SK-N-SH (cell line): ENCODE measurements around the gene CKMT2. TPM values are rescaled to one million over a fixed set of nuclear protein-coding genes. Genes with fewer than 3 reads are reported as not detected.

Experiments used
- CTCF ChIA-PET: fragments of 300-600, 350-600 bp; formaldehyde crosslinking; extraction: SDS; loops from one replicate; lab custom pipeline; 2021; lab: Yijun Ruan, JAX
- POLR2A ChIA-PET: fragments of 350-600 bp; sonication (Branson Sonifier 250); formaldehyde crosslinking; extraction: SDS; loops from one replicate; lab custom pipeline; 2020; ENCODE audit warnings: antibody characterized with exemption, inconsistent platforms; lab: Yijun Ruan, JAX
- DNase-seq: peaks from one replicate; pipeline ENCODE4 v3.0.0; 2012
- H2AFZ ChIP-seq: fragments of 200-600 bp; sonication (generic); 2 replicates; pipeline ENCODE4 v1.8.1; 2016; ENCODE audit warnings: antibody characterized with exemption, mild to moderate bottlenecking, low read depth
- H3F3A ChIP-seq: fragments of 200-600 bp; sonication (generic); replicated peaks from 2 replicates; pipeline ENCODE3; 2016; ENCODE audit warnings: antibody characterized with exemption, mild to moderate bottlenecking; ENCODE audit not compliant: insufficient read depth
- H3K27ac ChIP-seq, 2 experiments: fragments of 200-500 bp in 1 of 2; fragments of 200-600 bp in 1 of 2; sonication (Bioruptor generic) in 1 of 2; sonication (generic), shearing (Covaris generic) in 1 of 2; 2 replicates each; pipeline versions ENCODE4 v1.5.1 to v1.6.1; 2014 to 2016; ENCODE audit warnings: low read depth in 2 of 2, inconsistent platforms in 1 of 2, low read length in 1 of 2, mild to moderate bottlenecking in 1 of 2, mixed read lengths in 1 of 2
- H3K27me3 ChIP-seq: fragments of 200-600 bp; sonication (generic), shearing (Covaris generic); 2 replicates; pipeline ENCODE4 v1.6.1; 2016; ENCODE audit warnings: mixed run types; ENCODE audit not compliant: insufficient read depth
- H3K36me3 ChIP-seq, 2 experiments: fragments of 200-500 bp in 1 of 2; fragments of 200-600 bp in 1 of 2; sonication (Bioruptor generic) in 1 of 2; sonication (generic) in 1 of 2; replicated peaks in 1 of 2; 2 replicates each; pipeline versions ENCODE3 to v1.5.1; 2014 to 2016; ENCODE audit warnings: low read length in 1 of 2, mild to moderate bottlenecking in 1 of 2; ENCODE audit not compliant: insufficient read depth in 2 of 2, control insufficient read depth in 1 of 2
- H3K4me1 ChIP-seq, 2 experiments: fragments of 200-500 bp in 1 of 2; fragments of 200-600 bp in 1 of 2; sonication (Bioruptor generic) in 1 of 2; sonication (generic), shearing (Covaris generic) in 1 of 2; 2 replicates each; pipeline versions ENCODE4 v1.5.1 to v1.6.1; 2014 to 2016; ENCODE audit warnings: low read depth in 1 of 2, low read length in 1 of 2, mixed run types in 1 of 2; ENCODE audit not compliant: insufficient read depth in 2 of 2, control insufficient read depth in 1 of 2
- H3K4me2 ChIP-seq: fragments of 200-600 bp; sonication (generic), shearing (Covaris generic); 2 replicates; pipeline ENCODE4 v1.6.1; 2017; ENCODE audit warnings: mixed run types
- H3K4me3 ChIP-seq, 2 experiments: fragments of 200-500 bp in 1 of 2; fragments of 200-600 bp in 1 of 2; sonication (Bioruptor generic) in 1 of 2; sonication (generic), shearing (Covaris generic) in 1 of 2; 2 replicates each; pipeline versions ENCODE4 v1.5.1 to v1.8.1; 2014 to 2016; ENCODE audit warnings: low read depth in 2 of 2, inconsistent platforms in 1 of 2, low read length in 1 of 2, mild to moderate bottlenecking in 1 of 2, mixed read lengths in 1 of 2, moderate library complexity in 1 of 2
- H3K79me2 ChIP-seq: fragments of 200-600 bp; sonication (generic); 2 replicates; pipeline ENCODE4 v1.8.1; 2017; ENCODE audit warnings: mild to moderate bottlenecking; ENCODE audit not compliant: insufficient read depth
- H3K9ac ChIP-seq: fragments of 200-600 bp; sonication (generic); 2 replicates; pipeline ENCODE4 v1.6.1; 2017; ENCODE audit warnings: mixed run types
- H3K9me2 ChIP-seq: fragments of 200-600 bp; sonication (generic); 2 replicates; pipeline ENCODE4 v1.6.1; 2017; ENCODE audit warnings: mixed run types
- H3K9me3 ChIP-seq: fragments of 200-600 bp; sonication (generic); 2 replicates; pipeline ENCODE4 v1.6.1; 2017; ENCODE audit warnings: mixed run types, mild to moderate bottlenecking, moderate library complexity
- H4K20me1 ChIP-seq: fragments of 200-600 bp; sonication (generic); 2 replicates; pipeline ENCODE4 v1.6.1; 2017; ENCODE audit warnings: mild to moderate bottlenecking, mixed run types; ENCODE audit not compliant: insufficient read depth
- CHD2 ChIP-seq: fragments of 150-350 bp; IDR thresholded peaks from 2 replicates; pipeline ENCODE4 v1.6.1; 2018; ENCODE audit warnings: low read length; ENCODE audit not compliant: partially characterized antibody
- FOXJ3 ChIP-seq: sonication (generic); formaldehyde crosslinking; IDR thresholded peaks from 2 replicates; pipeline ENCODE4 v1.5.1; 2020; ENCODE audit warnings: mild to moderate bottlenecking, missing genetic modification reagents
- FOXM1 ChIP-seq: IDR thresholded peaks from 2 replicates; pipeline ENCODE4 v1.4.0; 2012; ENCODE audit warnings: low read depth, mild to moderate bottlenecking
- GABPA ChIP-seq: IDR thresholded peaks from 2 replicates; pipeline ENCODE4 v1.4.0; 2012; ENCODE audit warnings: low read depth, mild to moderate bottlenecking
- MXI1 ChIP-seq: IDR thresholded peaks from 2 replicates; pipeline ENCODE4 v1.6.1; 2012; ENCODE audit warnings: mild to moderate bottlenecking, low read depth, low read length, improper control_type of control experiment
- NFIC ChIP-seq: IDR thresholded peaks from 2 replicates; pipeline ENCODE4 v1.4.0; 2012; ENCODE audit warnings: borderline replicate concordance
- TEAD4 ChIP-seq: IDR thresholded peaks from 2 replicates; pipeline ENCODE4 v1.4.0; 2012; ENCODE audit warnings: mild to moderate bottlenecking, borderline replicate concordance; ENCODE audit not compliant: insufficient read depth
- WGBS: methylation state at CpG from one replicate; pipeline ENCODE4 v1.1.6; 2017; ENCODE audit warnings: low lambda C conversion rate; 5-methylcytosine and 5-hydroxymethylcytosine counted together
- polyA plus RNA-seq, 3 experiments: library from polyadenylated mRNA; depleted of rRNA; stranded (reverse); fragments of >200 nt; gene quantifications; 2 replicates each; pipeline ENCODE4 v1.2.3, GENCODE V29; 2012
- TF ChIP-seq, protein P1 (sequence below): IDR thresholded peaks from 2 replicates; pipeline ENCODE4 v1.6.1; 2012; ENCODE audit warnings: mild to moderate bottlenecking, low read depth, low read length, moderate library complexity
- TF ChIP-seq, protein P2 (sequence below): IDR thresholded peaks from 2 replicates; pipeline ENCODE4; 2012
- TF ChIP-seq, protein P3 (sequence below): fragments of 200-600 bp; sonication (generic); IDR thresholded peaks from 2 replicates; pipeline ENCODE4 v1.6.1; 2017; ENCODE audit warnings: antibody characterized with exemption, mild to moderate bottlenecking, moderate library complexity

The CKMT2 gene
- polyA plus RNA-seq, 1 of the 3 experiments (the other 2 are of a cell fraction): not detected

DNA sequence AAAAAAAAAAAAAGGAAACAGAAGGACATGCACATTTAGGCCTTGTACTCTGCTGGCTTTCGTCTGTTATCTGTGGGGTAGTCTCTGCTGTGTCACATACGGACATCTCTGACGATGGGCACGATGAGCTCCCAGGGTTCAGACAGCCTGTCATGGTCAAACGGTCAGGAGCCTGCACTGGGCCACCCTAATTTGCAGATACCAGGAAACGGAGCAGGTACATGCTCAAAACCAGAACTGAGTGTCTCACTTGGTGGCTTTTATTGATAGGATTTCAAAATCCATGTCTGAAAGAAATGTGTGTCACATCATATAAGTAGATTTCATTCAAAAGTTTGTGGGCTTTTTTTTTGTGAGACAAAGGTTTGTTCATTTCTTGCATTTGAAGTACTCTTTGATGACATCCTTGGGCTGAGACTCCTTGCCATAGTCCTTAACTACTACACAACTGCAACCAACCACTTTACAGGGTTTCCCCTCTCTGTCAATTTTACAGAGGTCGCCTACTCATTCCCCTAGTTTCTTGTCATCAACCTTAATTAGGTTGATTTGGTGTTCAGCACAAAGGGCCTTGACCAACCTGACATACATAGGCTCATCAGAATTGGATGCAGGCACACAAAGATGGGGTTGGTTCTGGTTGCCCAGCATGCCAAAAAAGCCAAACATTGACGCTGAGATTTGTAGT, 9.0 kb downstream of the CKMT2 start:
- Histone ChIP-seq H3K9me2 (no peaks in the 10 kb centered on the region), H3K79me2 (no peaks in the 10 kb centered on the region), H3F3A (no peaks in the 10 kb centered on the region), H2AFZ (no peak overlapping the region), H3K9ac (no peak overlapping the region), H3K27ac (no peak overlapping the region), H3K27me3 (no peaks in the 10 kb centered on the region), H3K9me3 (no peaks in the 10 kb centered on the region), H4K20me1 (no peaks in the 10 kb centered on the region)
- no peak for DNase-seq
- ChIA-PET CTCF (interaction anchor here (1.6 kb wide), 1 partner anchor 14 kb away, joined by 4 read pairs; no protein-coding TSS in a partner anchor), POLR2A (no interaction called here)
- 93% methylated on average over 8 of the region's 8 CpGs for WGBS
- TF ChIP-seq MXI1 (no peak), GABPA (no peak), FOXM1 (no peak), TEAD4 (no peak)
- TF ChIP-seq, all 33 proteins: peak for 0
- H3K4me2 ChIP-seq: no peak overlapping the region
- no peak overlapping the region for H3K4me3 ChIP-seq
- H3K4me1 ChIP-seq: peaks cover 0 to 7% of the 10 kb centered on the region in 2 experiments; a peak in 1 of 4 replicates
- H3K36me3 ChIP-seq: peaks cover 0 to 2% of the 10 kb centered on the region in 2 experiments

DNA sequence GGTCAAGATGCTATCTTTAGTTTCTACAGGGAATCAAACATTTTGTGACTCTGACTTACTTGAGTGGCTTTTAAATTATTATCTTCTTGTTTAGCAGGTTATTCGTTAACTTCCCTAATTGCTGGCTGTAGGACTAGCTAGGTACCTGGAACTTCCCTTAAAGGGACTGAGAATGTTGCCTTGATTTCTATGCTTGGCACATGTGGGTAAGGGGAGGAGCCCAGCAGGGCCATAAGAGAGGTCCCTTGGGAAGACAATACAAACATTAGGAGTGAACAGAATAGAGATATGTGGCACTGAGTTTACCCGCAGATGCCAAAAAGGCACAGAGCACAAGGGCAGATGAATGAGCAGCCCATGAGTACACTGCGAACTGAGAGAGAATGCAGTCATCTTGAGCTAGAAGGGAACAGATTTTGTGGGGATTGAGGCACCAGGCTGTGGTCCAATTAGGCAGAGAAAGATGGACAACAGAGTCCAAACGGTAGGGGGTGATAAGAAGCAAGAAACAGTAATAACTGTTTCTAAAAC, 9.8 kb downstream of the CKMT2 start:
- H3F3A ChIP-seq: peaks cover 3% of the 10 kb centered on the region
- H3K9me2 ChIP-seq: no peaks in the 10 kb centered on the region
- H2AFZ ChIP-seq: no peak overlapping the region
- DNase-seq: no peak
- whole genome bisulfite sequencing: 80% methylated on average over 4 of the region's 4 CpGs
- no peaks in the 10 kb centered on the region for H3K79me2 ChIP-seq
- POLR2A ChIA-PET: no interaction called here
- no peak overlapping the region for H3K4me2 ChIP-seq
- peaks cover 0 to 2% of the 10 kb centered on the region in 2 experiments for H3K36me3 ChIP-seq
- TF ChIP-seq, protein P1, sequence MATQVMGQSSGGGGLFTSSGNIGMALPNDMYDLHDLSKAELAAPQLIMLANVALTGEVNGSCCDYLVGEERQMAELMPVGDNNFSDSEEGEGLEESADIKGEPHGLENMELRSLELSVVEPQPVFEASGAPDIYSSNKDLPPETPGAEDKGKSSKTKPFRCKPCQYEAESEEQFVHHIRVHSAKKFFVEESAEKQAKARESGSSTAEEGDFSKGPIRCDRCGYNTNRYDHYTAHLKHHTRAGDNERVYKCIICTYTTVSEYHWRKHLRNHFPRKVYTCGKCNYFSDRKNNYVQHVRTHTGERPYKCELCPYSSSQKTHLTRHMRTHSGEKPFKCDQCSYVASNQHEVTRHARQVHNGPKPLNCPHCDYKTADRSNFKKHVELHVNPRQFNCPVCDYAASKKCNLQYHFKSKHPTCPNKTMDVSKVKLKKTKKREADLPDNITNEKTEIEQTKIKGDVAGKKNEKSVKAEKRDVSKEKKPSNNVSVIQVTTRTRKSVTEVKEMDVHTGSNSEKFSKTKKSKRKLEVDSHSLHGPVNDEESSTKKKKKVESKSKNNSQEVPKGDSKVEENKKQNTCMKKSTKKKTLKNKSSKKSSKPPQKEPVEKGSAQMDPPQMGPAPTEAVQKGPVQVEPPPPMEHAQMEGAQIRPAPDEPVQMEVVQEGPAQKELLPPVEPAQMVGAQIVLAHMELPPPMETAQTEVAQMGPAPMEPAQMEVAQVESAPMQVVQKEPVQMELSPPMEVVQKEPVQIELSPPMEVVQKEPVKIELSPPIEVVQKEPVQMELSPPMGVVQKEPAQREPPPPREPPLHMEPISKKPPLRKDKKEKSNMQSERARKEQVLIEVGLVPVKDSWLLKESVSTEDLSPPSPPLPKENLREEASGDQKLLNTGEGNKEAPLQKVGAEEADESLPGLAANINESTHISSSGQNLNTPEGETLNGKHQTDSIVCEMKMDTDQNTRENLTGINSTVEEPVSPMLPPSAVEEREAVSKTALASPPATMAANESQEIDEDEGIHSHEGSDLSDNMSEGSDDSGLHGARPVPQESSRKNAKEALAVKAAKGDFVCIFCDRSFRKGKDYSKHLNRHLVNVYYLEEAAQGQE: no peak
- TF ChIP-seq, protein P2, sequence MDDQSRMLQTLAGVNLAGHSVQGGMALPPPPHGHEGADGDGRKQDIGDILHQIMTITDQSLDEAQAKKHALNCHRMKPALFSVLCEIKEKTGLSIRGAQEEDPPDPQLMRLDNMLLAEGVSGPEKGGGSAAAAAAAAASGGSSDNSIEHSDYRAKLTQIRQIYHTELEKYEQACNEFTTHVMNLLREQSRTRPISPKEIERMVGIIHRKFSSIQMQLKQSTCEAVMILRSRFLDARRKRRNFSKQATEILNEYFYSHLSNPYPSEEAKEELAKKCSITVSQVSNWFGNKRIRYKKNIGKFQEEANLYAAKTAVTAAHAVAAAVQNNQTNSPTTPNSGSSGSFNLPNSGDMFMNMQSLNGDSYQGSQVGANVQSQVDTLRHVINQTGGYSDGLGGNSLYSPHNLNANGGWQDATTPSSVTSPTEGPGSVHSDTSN: no peak
- no peak for TF ChIP-seq NFIC
- TF ChIP-seq CHD2: no peak
- TF ChIP-seq, protein P3, sequence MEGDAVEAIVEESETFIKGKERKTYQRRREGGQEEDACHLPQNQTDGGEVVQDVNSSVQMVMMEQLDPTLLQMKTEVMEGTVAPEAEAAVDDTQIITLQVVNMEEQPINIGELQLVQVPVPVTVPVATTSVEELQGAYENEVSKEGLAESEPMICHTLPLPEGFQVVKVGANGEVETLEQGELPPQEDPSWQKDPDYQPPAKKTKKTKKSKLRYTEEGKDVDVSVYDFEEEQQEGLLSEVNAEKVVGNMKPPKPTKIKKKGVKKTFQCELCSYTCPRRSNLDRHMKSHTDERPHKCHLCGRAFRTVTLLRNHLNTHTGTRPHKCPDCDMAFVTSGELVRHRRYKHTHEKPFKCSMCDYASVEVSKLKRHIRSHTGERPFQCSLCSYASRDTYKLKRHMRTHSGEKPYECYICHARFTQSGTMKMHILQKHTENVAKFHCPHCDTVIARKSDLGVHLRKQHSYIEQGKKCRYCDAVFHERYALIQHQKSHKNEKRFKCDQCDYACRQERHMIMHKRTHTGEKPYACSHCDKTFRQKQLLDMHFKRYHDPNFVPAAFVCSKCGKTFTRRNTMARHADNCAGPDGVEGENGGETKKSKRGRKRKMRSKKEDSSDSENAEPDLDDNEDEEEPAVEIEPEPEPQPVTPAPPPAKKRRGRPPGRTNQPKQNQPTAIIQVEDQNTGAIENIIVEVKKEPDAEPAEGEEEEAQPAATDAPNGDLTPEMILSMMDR: no peak
- TF ChIP-seq FOXJ3 (CRISPR knock-in tag): no peak
- no peaks in the 10 kb centered on the region for H3K9me3 ChIP-seq
- no peak overlapping the region for H3K9ac ChIP-seq
- H3K27me3 ChIP-seq: no peaks in the 10 kb centered on the region
- peaks cover 0 to 11% of the 10 kb centered on the region in 2 experiments; a peak in 1 of 4 replicates for H3K4me1 ChIP-seq
- H3K27ac ChIP-seq: no peak overlapping the region
- H4K20me1 ChIP-seq: no peaks in the 10 kb centered on the region
- CTCF ChIA-PET: interaction anchor here (1.6 kb wide), 1 partner anchor 15 kb away, joined by 4 read pairs; no protein-coding TSS in a partner anchor
- no peak overlapping the region for H3K4me3 ChIP-seq
